ENCODE results near the gene RANGAP1. TPM values are rescaled to one million over a fixed set of nuclear protein-coding genes. Genes with fewer than 3 reads are reported as not detected.
A peak's percentile ranks its signal among the peaks of the same experiment; 100 is the strongest.

The RANGAP1 gene
- total and polyA plus RNA-seq, 12 donors, result 23.2 to 90.3 (median 31.4) TPM

- intact Hi-C loops (cut with DNase I), result loop anchor here in 1 of 10 donors (10.0 kb wide), 1 partner anchor 56 kb away; the partner anchor contains the start of gene ZC3H7B
- TF ChIP-seq CTCF (IDR thresholded peaks at IDR 0.05), result no peak
- H3K36me3 ChIP-seq, result peaks cover 0 to 89% (median 41%) of the 10 kb centered on the region in 9 donors
- peak in 1 of 2 donors; percentile 40 for DNase-seq
- peaks cover 0 to 16% (median 7%) of the 10 kb centered on the region in 9 donors for H3K4me1 ChIP-seq
- H3K27me3 ChIP-seq, result no peaks in the 10 kb centered on the region
- 71 to 88% methylated on average over 10 of the region's 10 CpGs for WGBS, 2 donors
- no peaks in the 10 kb centered on the region for H3K9me3 ChIP-seq
- peak overlapping the region in 9 of 10 donors; percentile 1 to 78 (median 74) for H3K27ac ChIP-seq
- no peak overlapping the region for H3K4me3 ChIP-seq
- peak in 4 of 8 donors; percentile 10 to 34 (median 16) for ATAC-seq
These were observed 37.2 kb downstream of the RANGAP1 start for GRCh38 chr22:41248758-41249157.

GRCh38 chr22:41248314-41248713 is 37.7 kb downstream of the RANGAP1 start:
- Histone ChIP-seq H3K27ac (peak overlapping the region in 9 of 10 donors; percentile 1 to 78 (median 74)), H3K4me1 (peaks cover 0 to 16% (median 7%) of the 10 kb centered on the region in 9 donors), H3K4me3 (no peak overlapping the region), H3K36me3 (peaks cover 0 to 84% (median 36%) of the 10 kb centered on the region in 9 donors), H3K9me3 (no peaks in the 10 kb centered on the region), H3K27me3 (no peaks in the 10 kb centered on the region)
- 89 to 90% methylated on average over 15 of the region's 15 CpGs for WGBS, 2 donors
- intact Hi-C loops (cut with DNase I), result loop anchor here in 1 of 10 donors (10.0 kb wide), 1 partner anchor 56 kb away; the partner anchor contains the start of gene ZC3H7B
- peak in 7 of 8 donors; percentile 12 to 47 (median 25) for ATAC-seq
- TF ChIP-seq CTCF (IDR thresholded peaks at IDR 0.05), result no peak
- no peak for DNase-seq

GRCh38 chr22:41247703-41248102 is 38.3 kb downstream of the RANGAP1 start:
- peak overlapping the region in 8 of 10 donors; percentile 59 to 78 (median 74) for H3K27ac ChIP-seq
- intact Hi-C loops (cut with DNase I), result loop anchor here in 1 of 10 donors (10.0 kb wide), 1 partner anchor 57 kb away; the partner anchor contains the start of gene ZC3H7B
- no peaks in the 10 kb centered on the region for H3K9me3 ChIP-seq
- TF ChIP-seq CTCF (IDR thresholded peaks at IDR 0.05), result no peak
- ATAC-seq (peak; percentile 70 to 89 (median 78)), DNase-seq (peak; percentile 61 to 72)
- 64 to 67% methylated on average over 7 of the region's 7 CpGs for WGBS, 2 donors
- peaks cover 0 to 16% (median 7%) of the 10 kb centered on the region in 9 donors for H3K4me1 ChIP-seq
- no peaks in the 10 kb centered on the region for H3K27me3 ChIP-seq
- peaks cover 0 to 78% (median 33%) of the 10 kb centered on the region in 9 donors for H3K36me3 ChIP-seq
- H3K4me3 ChIP-seq, result no peak overlapping the region

- no peak overlapping the region for H3K27ac ChIP-seq
- H3K4me3 ChIP-seq, result no peak overlapping the region
- peaks cover 0 to 16% (median 7%) of the 10 kb centered on the region in 9 donors for H3K4me1 ChIP-seq
- peak in 1 of 9 donors; percentile 7 for TF ChIP-seq CTCF (IDR thresholded peaks at IDR 0.05)
- peaks cover 0 to 61% (median 24%) of the 10 kb centered on the region in 9 donors for H3K36me3 ChIP-seq
- intact Hi-C loops (cut with DNase I), result loop anchor here in 1 of 10 donors (10.0 kb wide), 1 partner anchor 59 kb away; the partner anchor contains the start of gene ZC3H7B
- WGBS, 2 donors, result 75 to 84% methylated on average over 21 of the region's 21 CpGs
- H3K27me3 ChIP-seq, result no peaks in the 10 kb centered on the region
- no peaks in the 10 kb centered on the region for H3K9me3 ChIP-seq
- ATAC-seq (no peak), DNase-seq (no peak)
These were observed 40.0 kb downstream of the RANGAP1 start for GRCh38 chr22:41245917-41246499.

All from heart right ventricle (tissue), 16 donors.